Cardiac septum (tissue), 1 donor: ENCODE data around the gene ZXDB. TPM values are rescaled to one million over a fixed set of nuclear protein-coding genes. Genes with fewer than 3 reads are reported as not detected.
"Not testable (repeated sequence)": the region's sequence is repeated elsewhere in the genome, so short reads cannot be mapped to it uniquely, and the experiment has no call there.

ENCODE experiments used
- DNase-seq: peaks from one replicate; pipeline ENCODE4 v3.0.0-alpha.2; 2020; ENCODE audit warnings: low spot score
- intact Hi-C: fragments of 100-400 bp; cut with DNase I; formaldehyde crosslinking; loops from one replicate; pipeline ENCODE4 v1.14.0; 2022
- long read RNA-seq: library from polyadenylated mRNA; unstranded; transcript quantifications from one replicate; pipeline ENCODE4 v2.0.0, GENCODE V29; 2021
- total RNA-seq: library from RNA; stranded (reverse); fragmentation: NEBNext Ultra II Directional; extraction: Animal tissue kit (Norgen Biotek cat#: 25700); gene quantifications from one replicate; pipeline ENCODE4 v1.2.1, GENCODE V29; 2021
- donor health status: DM: no; HTN: no; CAD: no.

The ZXDB gene
- total RNA-seq = 6.2 TPM
- long read RNA-seq, full-length matches to known transcripts = 5 of 6 reads
- long read RNA-seq, partial matches to known transcripts = 0 of 6 reads
- long read RNA-seq, other reads (novel, unspliced or antisense) = 1 of 6 reads

- DNase-seq, intact Hi-C loops: not testable (repeated sequence)
Measured at GRCh38 chrX:57591284-57592159, at the start of gene ZXDB. Gene ZXDB (plus strand): TSS chrX:57592011. CDS start chrX:57592049, 38 bp downstream.

- intact Hi-C loops = no loop called here
Measured at GRCh38 chrX:57565198-57565597, 26.6 kb upstream of the ZXDB start.

GRCh38 chrX:57573754-57574153 is 18.1 kb upstream of the ZXDB start:
- intact Hi-C loops = no loop called here
- DNase-seq = no peak

More at GRCh38 chrX:57565198-57565597, 26.6 kb upstream of the ZXDB start:
- DNase-seq = no peak

- DNase-seq, intact Hi-C loops: not testable (repeated sequence)
Measured at GRCh38 chrX:57582948-57583347, 8.9 kb upstream of the ZXDB start.

DNA sequence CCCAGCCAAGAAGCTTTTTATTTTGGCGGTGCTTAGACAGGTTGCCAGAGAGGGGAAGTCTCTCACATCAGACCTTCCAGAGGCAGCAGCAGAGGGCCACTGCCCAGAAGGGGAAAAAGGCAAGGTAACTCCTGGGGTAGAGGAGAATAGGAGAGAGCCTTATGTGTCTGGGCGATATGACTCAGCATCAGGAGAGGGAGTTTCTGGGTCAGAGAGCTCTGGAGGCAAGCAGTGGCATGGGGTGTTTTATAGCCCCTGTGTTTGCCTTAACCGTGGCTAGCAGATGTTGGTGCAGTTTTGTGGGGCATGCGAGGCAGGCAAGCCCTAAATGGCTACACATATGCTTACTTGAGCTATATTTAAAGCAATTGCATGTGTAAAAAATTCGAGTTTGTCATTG is 8.3 kb upstream of the ZXDB start:
- DNase-seq = no peak
- intact Hi-C loops = no loop called here

GRCh38 chrX:57586360-57586759 is 5.5 kb upstream of the ZXDB start:
- intact Hi-C loops = no loop called here
- no peak for DNase-seq

GRCh38 chrX:57587062-57587461 is 4.7 kb upstream of the ZXDB start:
- intact Hi-C loops = no loop called here
- DNase-seq = no peak

DNA sequence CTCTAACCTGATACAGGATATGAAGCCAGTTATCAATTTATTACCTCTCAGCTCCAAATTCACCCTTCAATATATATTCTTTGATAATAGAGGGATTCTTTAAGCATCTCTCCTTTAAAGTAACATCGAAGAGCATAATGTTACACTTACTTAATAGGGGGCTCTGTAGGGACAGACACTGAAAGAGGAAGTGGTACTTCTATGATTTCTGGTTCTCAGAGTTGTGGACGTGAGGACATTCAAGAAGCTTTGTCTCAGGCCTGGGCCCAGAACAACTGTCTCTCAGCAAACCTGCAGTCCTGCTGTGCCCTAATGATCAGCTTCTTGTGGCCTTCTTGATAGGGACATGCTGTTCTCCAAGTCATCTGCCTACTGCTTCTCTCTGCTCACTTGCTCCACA is 4.2 kb upstream of the ZXDB start:
- no peak for DNase-seq
- intact Hi-C loops = no loop called here

DNA sequence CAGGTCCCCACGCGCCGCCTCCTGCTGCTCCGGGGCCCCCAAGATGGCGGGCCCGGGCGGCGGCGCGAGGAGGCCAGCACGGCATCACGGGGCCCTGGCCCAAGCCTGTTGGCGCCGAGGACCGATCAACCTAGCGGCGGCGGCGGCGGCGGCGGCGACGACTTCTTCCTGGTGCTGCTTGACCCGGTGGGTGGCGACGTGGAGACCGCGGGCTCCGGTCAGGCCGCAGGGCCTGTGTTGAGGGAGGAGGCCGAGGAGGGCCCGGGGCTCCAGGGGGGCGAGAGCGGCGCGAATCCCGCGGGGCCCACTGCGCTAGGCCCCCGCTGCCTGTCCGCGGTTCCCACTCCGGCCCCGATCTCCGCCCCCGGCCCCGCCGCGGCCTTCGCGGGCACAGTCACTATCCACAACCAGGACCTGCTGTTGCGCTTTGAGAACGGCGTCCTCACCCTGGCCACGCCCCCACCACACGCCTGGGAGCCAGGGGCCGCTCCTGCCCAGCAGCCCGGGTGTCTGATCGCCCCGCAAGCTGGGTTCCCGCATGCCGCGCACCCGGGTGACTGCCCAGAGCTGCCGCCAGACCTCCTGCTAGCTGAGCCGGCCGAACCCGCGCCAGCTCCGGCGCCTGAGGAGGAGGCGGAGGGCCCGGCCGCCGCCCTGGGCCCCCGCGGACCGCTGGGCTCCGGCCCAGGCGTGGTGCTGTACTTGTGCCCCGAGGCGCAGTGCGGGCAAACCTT is 516 bp downstream of the ZXDB start:
- peak; percentile 76 for DNase-seq
- intact Hi-C loops = not testable (repeated sequence)

GRCh38 chrX:57592894-57593215 is 1.0 kb downstream of the ZXDB start:
- not testable (repeated sequence) for DNase-seq

DNA sequence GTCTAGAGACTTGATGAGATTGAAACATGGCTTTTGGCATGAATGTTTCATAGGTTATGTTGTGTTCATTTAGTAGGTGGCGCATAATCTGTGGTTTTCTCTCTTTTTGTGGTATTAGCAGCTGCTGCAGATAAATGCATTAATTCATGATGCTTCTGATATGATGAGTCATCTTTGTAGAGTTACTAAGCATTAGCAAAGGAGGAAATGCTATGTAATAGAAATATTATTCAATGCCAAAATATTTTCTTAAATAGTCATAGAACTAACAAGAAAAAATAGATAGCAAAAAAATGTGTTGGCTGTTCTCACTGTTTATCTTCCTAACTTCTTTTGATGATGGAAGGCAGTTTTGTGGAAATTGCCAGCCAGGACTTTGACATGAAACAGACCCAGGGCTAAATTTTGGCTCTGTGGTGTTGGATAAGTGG is 3.6 kb downstream of the ZXDB start:
- no peak for DNase-seq
- intact Hi-C loops = no loop called here

More at GRCh38 chrX:57592894-57593215, 1.0 kb downstream of the ZXDB start:
- intact Hi-C loops = not testable (repeated sequence)

GRCh38 chrX:57596109-57596508 is 4.3 kb downstream of the ZXDB start:
- intact Hi-C loops = no loop called here
- no peak for DNase-seq

DNA sequence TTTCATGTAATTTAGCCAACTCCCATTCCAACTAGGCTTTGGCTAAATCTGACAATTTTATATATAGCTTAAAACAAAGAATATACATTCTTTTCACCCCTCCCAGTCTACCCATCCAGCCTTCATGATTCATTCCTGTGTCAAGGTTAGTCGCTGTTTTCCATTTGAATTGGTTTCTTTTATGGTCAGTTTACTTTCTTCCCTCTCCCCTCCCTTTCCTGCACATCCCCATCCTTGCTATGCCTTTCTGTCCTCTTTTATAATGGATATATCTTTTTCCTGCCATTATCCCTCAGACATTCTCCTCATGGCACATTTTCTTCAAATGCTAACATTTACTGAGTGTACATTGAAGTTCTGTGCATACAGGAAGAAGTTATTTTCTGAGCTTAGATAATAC is 4.7 kb downstream of the ZXDB start:
- DNase-seq = no peak
- intact Hi-C loops = no loop called here

DNA sequence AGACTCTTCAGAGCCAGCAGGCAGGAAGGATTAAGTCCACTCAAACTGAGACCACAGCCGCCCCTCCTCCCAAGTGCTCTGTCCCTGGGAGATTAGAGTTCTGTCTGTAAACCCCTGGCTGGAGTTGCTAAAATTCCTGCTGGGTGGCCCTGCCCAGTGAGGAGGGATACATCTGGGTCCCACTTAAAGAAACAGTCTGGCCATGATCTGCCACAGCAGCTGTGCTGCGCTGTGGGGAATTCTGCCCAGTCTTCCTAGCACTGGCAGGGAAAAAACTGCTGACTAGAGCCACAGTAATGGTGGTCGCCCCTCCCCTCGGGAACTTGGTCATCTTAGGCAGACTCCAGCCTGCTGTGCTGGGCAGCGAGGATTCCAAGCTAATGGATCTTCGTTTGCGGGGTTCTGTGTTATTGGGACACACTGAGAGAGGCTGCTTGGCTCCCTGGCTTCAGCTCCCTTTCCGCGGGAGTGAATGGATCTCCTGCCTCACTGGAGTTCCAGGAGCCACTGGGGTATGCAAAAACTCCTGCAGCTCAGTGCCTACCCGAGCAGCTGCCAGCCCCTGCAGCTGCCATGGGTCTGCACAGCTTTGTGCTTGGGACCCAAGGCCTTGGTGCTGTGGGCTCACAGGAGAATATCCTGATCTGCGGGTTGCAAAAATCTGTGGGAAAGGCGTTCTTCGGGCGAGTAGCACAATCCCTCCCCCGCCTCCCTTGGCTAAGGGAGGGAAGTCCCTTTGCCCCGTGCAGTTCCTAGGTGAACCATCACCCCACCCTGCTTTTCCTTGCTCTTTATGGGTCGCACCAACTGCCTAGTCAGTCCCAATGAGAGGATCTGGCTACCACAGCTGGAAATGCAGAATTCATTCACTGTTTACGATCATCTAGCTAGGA is 15.7 kb downstream of the ZXDB start:
- DNase-seq = no peak

GRCh38 chrX:57613351-57613750 is 21.5 kb downstream of the ZXDB start:
- DNase-seq, intact Hi-C loops: not testable (repeated sequence)

More for the DNA sequence above, 15.7 kb downstream of the ZXDB start:
- intact Hi-C loops = no loop called here

GRCh38 chrX:57629438-57629837 is 37.6 kb downstream of the ZXDB start:
- intact Hi-C loops, DNase-seq: not testable (repeated sequence)

GRCh38 chrX:57640674-57641016 is 48.8 kb downstream of the ZXDB start:
- no peak for DNase-seq
- intact Hi-C loops = loop anchor here (10.0 kb wide), 1 partner anchor 64 kb away; no protein-coding TSS in a partner anchor

DNA sequence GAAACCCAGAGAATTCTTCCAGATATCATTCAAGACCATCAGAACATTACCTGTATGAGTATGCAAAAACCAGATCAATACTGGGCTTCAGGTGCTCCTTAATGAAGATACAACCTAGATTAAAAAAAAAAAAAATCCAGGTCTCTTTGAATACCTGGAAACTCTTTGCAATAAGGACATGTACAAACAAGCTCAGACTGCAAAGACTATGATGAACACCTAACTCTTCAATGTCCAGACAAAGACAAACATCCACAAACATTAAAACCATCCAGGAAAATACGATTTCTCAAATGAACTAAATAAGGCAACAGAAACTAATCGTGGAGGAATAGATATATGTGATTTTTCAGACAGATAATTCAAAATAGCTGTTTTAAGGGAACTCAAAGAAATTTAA is 49.5 kb downstream of the ZXDB start:
- DNase-seq = no peak
- intact Hi-C loops = loop anchor here (10.0 kb wide), 1 partner anchor 63 kb away; no protein-coding TSS in a partner anchor

GRCh38 chrX:57643698-57644097 is 51.9 kb downstream of the ZXDB start:
- intact Hi-C loops = loop anchor here (10.0 kb wide), 1 partner anchor 61 kb away; no protein-coding TSS in a partner anchor
- no peak for DNase-seq
